ENCODE data around the gene FCHO1. TPM values are rescaled to one million over a fixed set of nuclear protein-coding genes. Genes with fewer than 3 reads are reported as not detected.
A peak's percentile ranks its signal among the peaks of the same experiment; 100 is the strongest.

The FCHO1 gene
- polyA plus RNA-seq, 1 experiment: 0.48 TPM

GRCh38 chr19:17716309-17716929 is 34.9 kb upstream of the FCHO1 start:
- DNase-seq (ENCODE audit: low read depth): no peak
- CTCF ChIA-PET: interaction anchor here (2.6 kb wide), 1 partner anchor 11 kb away, joined by 9 read pairs; no protein-coding TSS in a partner anchor
- Histone ChIP-seq H3K4me3 (ENCODE audit: low read depth, low read length) (no peak overlapping the region), H3K36me3 (ENCODE audit: control insufficient read depth, insufficient read depth, low read length) (no peaks in the 10 kb centered on the region), H3K27me3 (ENCODE audit: control insufficient read depth, insufficient read depth, low read length) (no peaks in the 10 kb centered on the region)
- peak; percentile 14; the same call in 1 of the 2 replicates for TF ChIP-seq CTCF (IDR thresholded peaks at IDR 0.05; ENCODE audit: insufficient read depth, low read depth, low read length)
- POLR2A ChIA-PET: interaction anchor here (0.6 kb wide), 1 partner anchor 10 kb away, joined by 4 read pairs; no protein-coding TSS in a partner anchor

DNA sequence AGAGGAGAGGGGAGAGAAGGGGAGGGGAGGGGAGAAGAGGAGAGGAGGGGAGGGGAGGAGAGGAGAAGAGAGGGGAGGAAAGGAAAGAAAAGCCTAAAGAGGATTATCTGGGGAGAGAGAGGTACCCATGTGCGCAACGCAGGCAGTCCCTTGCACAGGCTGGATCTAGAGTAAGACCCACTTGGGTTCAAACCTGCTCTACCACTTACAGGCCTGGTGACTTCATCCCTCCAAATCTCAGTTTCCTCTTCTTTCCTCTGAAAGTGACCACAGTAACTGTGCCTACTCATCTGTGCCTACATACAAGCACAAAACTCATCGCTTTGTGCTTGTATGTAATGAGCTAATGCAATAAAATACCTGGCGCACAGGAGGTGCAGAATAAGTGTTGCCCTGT is 32.7 kb upstream of the FCHO1 start:
- CTCF ChIA-PET: interaction anchor here (1.0 to 1.7 kb wide), 2 partner anchors 12 kb away, joined by 3 to 6 read pairs; no protein-coding TSS in a partner anchor
- POLR2A ChIA-PET: no interaction called here
- Histone ChIP-seq H3K36me3 (ENCODE audit: control insufficient read depth, insufficient read depth, low read length) (peaks cover 5% of the 10 kb centered on the region), H3K4me3 (ENCODE audit: low read depth, low read length) (no peak overlapping the region), H3K27me3 (ENCODE audit: control insufficient read depth, insufficient read depth, low read length) (no peaks in the 10 kb centered on the region)
- TF ChIP-seq CTCF (IDR thresholded peaks at IDR 0.05; ENCODE audit: insufficient read depth, low read depth, low read length): no peak
- no peak for DNase-seq (ENCODE audit: low read depth)

DNA sequence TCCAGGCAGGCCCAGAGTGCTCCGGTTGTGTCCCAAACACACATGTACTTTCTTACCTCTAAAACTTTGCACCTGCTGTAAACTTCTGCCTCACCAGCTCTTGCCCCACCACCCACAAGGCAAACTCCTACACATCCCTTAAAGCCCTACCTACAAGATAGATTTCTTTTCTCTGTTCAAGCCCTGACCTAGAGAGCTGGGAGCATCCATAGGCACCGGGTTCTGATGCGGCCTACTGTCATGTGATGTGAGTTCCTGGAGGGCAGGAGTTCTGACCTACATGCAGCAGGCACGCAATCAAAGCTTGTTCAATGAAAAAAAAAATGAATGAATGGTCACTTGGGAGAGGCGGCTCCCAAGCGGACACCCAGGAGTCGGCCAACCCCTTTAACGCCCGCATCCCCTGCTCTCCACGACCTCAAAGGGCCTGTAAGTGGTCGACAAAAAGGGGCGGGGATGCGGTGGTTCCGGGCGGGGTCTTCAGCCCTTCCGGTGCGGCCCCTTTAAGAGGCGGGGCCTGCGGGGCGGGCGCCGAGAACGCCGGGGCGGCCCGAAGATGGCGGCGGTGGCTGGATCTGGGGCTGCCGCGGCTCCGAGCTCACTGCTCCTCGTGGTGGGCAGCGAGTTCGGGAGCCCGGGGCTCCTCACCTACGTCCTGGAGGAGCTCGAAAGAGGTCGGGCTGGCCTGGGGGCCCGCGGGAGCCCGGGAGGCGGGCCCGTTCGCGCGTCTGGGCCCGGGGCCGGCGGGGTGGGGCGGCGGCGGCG is 32.1 kb upstream of the FCHO1 start, which contains the start of gene MAP1S:
TSS of gene MAP1S (plus strand) at position 534 of the 765 bp plus-strand sequence. CDS start at position 557, 23 bp downstream.
- ChIA-PET CTCF (interaction anchor here (1.0 to 1.7 kb wide), 7 partner anchors 11 to 254 kb away, joined by 3 to 6 read pairs (median 3); partner anchors contain the start of gene CCDC124), POLR2A (no interaction called here)
- H3K36me3 ChIP-seq (ENCODE audit: control insufficient read depth, insufficient read depth, low read length): peaks cover 9% of the 10 kb centered on the region
- no peak for DNase-seq (ENCODE audit: low read depth)
- no peaks in the 10 kb centered on the region for H3K27me3 ChIP-seq (ENCODE audit: control insufficient read depth, insufficient read depth, low read length)
- TF ChIP-seq CTCF (IDR thresholded peaks at IDR 0.05; ENCODE audit: insufficient read depth, low read depth, low read length): no peak
- peak within 1 kb of the TSS; percentile 62 for H3K4me3 ChIP-seq (ENCODE audit: low read depth, low read length)

- peaks cover 13% of the 10 kb centered on the region for H3K36me3 ChIP-seq (ENCODE audit: control insufficient read depth, insufficient read depth, low read length)
- DNase-seq (ENCODE audit: low read depth): no peak
- H3K4me3 ChIP-seq (ENCODE audit: low read depth, low read length): peak overlapping the region; percentile 62
- H3K27me3 ChIP-seq (ENCODE audit: control insufficient read depth, insufficient read depth, low read length): no peaks in the 10 kb centered on the region
- no peak for TF ChIP-seq CTCF (IDR thresholded peaks at IDR 0.05; ENCODE audit: insufficient read depth, low read depth, low read length)
- ChIA-PET CTCF (interaction anchor here (0.9 to 1.7 kb wide), 9 partner anchors 11 to 255 kb away, joined by 3 to 6 read pairs (median 3); partner anchors contain the start of gene CCDC124), POLR2A (no interaction called here)
These were observed 31.4 kb upstream of the FCHO1 start for GRCh38 chr19:17719730-17720400.

All from BJ (cell line).